GM18499 (cell line): ENCODE results near the gene DUS2.
"Not testable (repeated sequence)": the region's sequence is repeated elsewhere in the genome, so short reads cannot be mapped to it uniquely, and the experiment has no call there.

Experiments
- ATAC-seq: cut with Tn5 transposase; IDR thresholded peaks from one replicate; pipeline ENCODE4 v1.9.1; 2021; ENCODE audit warnings: moderate number of reproducible peaks; ENCODE audit not compliant: insufficient read depth, unreplicated experiment

The DUS2 gene

GRCh38 chr16:68022728-68023537 is at the start of gene DUS2, which contains the start of gene DDX28:
Gene DUS2 (plus strand): TSS chr16:68023284. CDS start chr16:68038024, 14,740 bp downstream.
Gene DDX28 (minus strand): TSS chr16:68023232. CDS start chr16:68023202, 30 bp downstream.
- ATAC-seq = peak; percentile 49

GRCh38 chr16:67975321-67976105 is 47.6 kb upstream of the DUS2 start:
- no peak for ATAC-seq

GRCh38 chr16:67976205-67976604 is 46.9 kb upstream of the DUS2 start:
- ATAC-seq = no peak

- no peak for ATAC-seq
These were observed 46.1 kb upstream of the DUS2 start for GRCh38 chr16:67977005-67977404.

- ATAC-seq = no peak
These were observed 45.4 kb upstream of the DUS2 start for GRCh38 chr16:67977469-67978227.

- no peak for ATAC-seq
These were observed 43.0 kb upstream of the DUS2 start, which contains the start of gene DPEP3 for GRCh38 chr16:67979955-67980678. Gene DPEP3 (minus strand): TSS chr16:67980499. CDS start chr16:67980380, 119 bp downstream.

- no peak for ATAC-seq
These were observed 40.9 kb upstream of the DUS2 start for GRCh38 chr16:67982011-67982696.

GRCh38 chr16:67986949-67987348 is 36.1 kb upstream of the DUS2 start:
- no peak for ATAC-seq

GRCh38 chr16:67987460-67988160 is 35.5 kb upstream of the DUS2 start:
- ATAC-seq = no peak

GRCh38 chr16:67988675-67989074 is 34.4 kb upstream of the DUS2 start:
- ATAC-seq = no peak

- no peak for ATAC-seq
These were observed 33.6 kb upstream of the DUS2 start for GRCh38 chr16:67989322-67990017.

GRCh38 chr16:67990018-67990386 is 33.1 kb upstream of the DUS2 start:
- ATAC-seq = no peak

- ATAC-seq = no peak
These were observed 30.4 kb upstream of the DUS2 start for GRCh38 chr16:67992661-67993206.

- no peak for ATAC-seq
These were observed 29.7 kb upstream of the DUS2 start for GRCh38 chr16:67993207-67994039.

- ATAC-seq = not testable (repeated sequence)
These were observed 29.1 kb upstream of the DUS2 start for GRCh38 chr16:67994040-67994408.

- no peak for ATAC-seq
These were observed 27.7 kb upstream of the DUS2 start for GRCh38 chr16:67995423-67995822.

GRCh38 chr16:67996666-67997065 is 26.4 kb upstream of the DUS2 start:
- ATAC-seq = no peak
